Caco-2 (cell line): ENCODE data around the gene SLC2A13. TPM values are rescaled to one million over a fixed set of nuclear protein-coding genes. Genes with fewer than 3 reads are reported as not detected.

Source experiments
- BruUV-seq: library from RNA; stranded (reverse); fragments of 400-500 nt; replicated peaks from 2 replicates; lab custom pipeline; 2021; lab: Mats Ljungman, UMichigan
- CTCF ChIA-PET: fragments of 300-600 bp; sonication (Branson Sonifier 250); formaldehyde crosslinking; loops from one replicate; lab custom pipeline; 2022; ENCODE audit warnings: antibody characterized with exemption; lab: Charles Lee
- POLR2A ChIA-PET: fragments of 300-600 bp; sonication (Branson Sonifier 250); formaldehyde crosslinking; loops from one replicate; lab custom pipeline; 2022; ENCODE audit warnings: antibody characterized with exemption; lab: Charles Lee
- DNase-seq, 2 experiments: peaks; one replicate each; pipeline versions ENCODE4 v3.0.0 to v3.0.0-alpha.2; 2020 to 2022
- H3K27me3 ChIP-seq: replicated peaks from 2 replicates; pipeline ENCODE4 v1.6.0; 2011; ENCODE audit warnings: low read length; ENCODE audit not compliant: control insufficient read depth, insufficient read depth
- H3K36me3 ChIP-seq: 2 replicates; pipeline ENCODE4 v1.5.1; 2011; ENCODE audit warnings: low read length; ENCODE audit not compliant: control insufficient read depth, insufficient read depth
- H3K4me1 ChIP-seq: fragments of 250-450 bp; sonication (Bioruptor Pico); 2 replicates; pipeline ENCODE4 v1.5.1; 2020; ENCODE audit warnings: mild to moderate bottlenecking
- H3K4me3 ChIP-seq: 2 replicates; pipeline ENCODE4 v1.5.1; 2011; ENCODE audit warnings: low read depth, mild to moderate bottlenecking, control low read depth, low read length
- H3K9me3 ChIP-seq: fragments of 250-450 bp; sonication (Bioruptor Pico); 2 replicates; pipeline ENCODE4 v1.5.1; 2020; ENCODE audit warnings: mild to moderate bottlenecking, moderate library complexity
- H3K27ac Mint-ChIP-seq: one replicate; pipeline ENCODE4 v1.8.0; 2022; ENCODE audit warnings: mixed read lengths; ENCODE audit not compliant: unreplicated experiment
- H3K27me3 Mint-ChIP-seq: one replicate; pipeline ENCODE4 v1.8.0; 2022; ENCODE audit warnings: mixed read lengths; ENCODE audit not compliant: insufficient read depth, unreplicated experiment
- H3K36me3 Mint-ChIP-seq: one replicate; pipeline ENCODE4 v1.8.0; 2022; ENCODE audit warnings: mild to moderate bottlenecking, mixed read lengths; ENCODE audit not compliant: insufficient read depth, unreplicated experiment
- H3K4me1 Mint-ChIP-seq: one replicate; pipeline ENCODE4 v1.8.0; 2022; ENCODE audit warnings: low read depth, mixed read lengths; ENCODE audit not compliant: unreplicated experiment
- H3K4me3 Mint-ChIP-seq: one replicate; pipeline ENCODE4 v1.8.0; 2022; ENCODE audit warnings: mild to moderate bottlenecking, moderate library complexity, mixed read lengths; ENCODE audit not compliant: unreplicated experiment
- H3K9me3 Mint-ChIP-seq: one replicate; pipeline ENCODE4 v1.8.0; 2022; ENCODE audit warnings: mixed read lengths; ENCODE audit not compliant: unreplicated experiment
- intact Hi-C: fragments of 100-400 bp; cut with micrococcal nuclease; formaldehyde crosslinking; loops from one replicate; pipeline ENCODE4 v1.10.0; 2022; ENCODE audit not compliant: unreplicated experiment
- total RNA-seq: library from RNA; stranded (reverse); gene quantifications from 2 replicates; pipeline ENCODE4 v1.2.3, GENCODE V29; 2022
- TF ChIP-seq, protein P1 (sequence below), 2 experiments: fragments of 200-600 bp in 1 of 2; IDR thresholded peaks; 1 replicate in 1 of 2; 2 replicates in 1 of 2; pipeline versions ENCODE4 v1.5.1 to v1.8.0; 2011 to 2022; ENCODE audit warnings: antibody characterized with exemption in 1 of 2, control low read depth in 1 of 2, inconsistent platforms in 1 of 2, low read depth in 1 of 2, low read length in 1 of 2, mild to moderate bottlenecking in 1 of 2, moderate library complexity in 1 of 2; ENCODE audit not compliant: insufficient read depth in 1 of 2, severe bottlenecking in 1 of 2, unreplicated experiment in 1 of 2

The SLC2A13 gene
- total RNA-seq, 1 experiment from 2014 or later: 3.0 TPM

DNA sequence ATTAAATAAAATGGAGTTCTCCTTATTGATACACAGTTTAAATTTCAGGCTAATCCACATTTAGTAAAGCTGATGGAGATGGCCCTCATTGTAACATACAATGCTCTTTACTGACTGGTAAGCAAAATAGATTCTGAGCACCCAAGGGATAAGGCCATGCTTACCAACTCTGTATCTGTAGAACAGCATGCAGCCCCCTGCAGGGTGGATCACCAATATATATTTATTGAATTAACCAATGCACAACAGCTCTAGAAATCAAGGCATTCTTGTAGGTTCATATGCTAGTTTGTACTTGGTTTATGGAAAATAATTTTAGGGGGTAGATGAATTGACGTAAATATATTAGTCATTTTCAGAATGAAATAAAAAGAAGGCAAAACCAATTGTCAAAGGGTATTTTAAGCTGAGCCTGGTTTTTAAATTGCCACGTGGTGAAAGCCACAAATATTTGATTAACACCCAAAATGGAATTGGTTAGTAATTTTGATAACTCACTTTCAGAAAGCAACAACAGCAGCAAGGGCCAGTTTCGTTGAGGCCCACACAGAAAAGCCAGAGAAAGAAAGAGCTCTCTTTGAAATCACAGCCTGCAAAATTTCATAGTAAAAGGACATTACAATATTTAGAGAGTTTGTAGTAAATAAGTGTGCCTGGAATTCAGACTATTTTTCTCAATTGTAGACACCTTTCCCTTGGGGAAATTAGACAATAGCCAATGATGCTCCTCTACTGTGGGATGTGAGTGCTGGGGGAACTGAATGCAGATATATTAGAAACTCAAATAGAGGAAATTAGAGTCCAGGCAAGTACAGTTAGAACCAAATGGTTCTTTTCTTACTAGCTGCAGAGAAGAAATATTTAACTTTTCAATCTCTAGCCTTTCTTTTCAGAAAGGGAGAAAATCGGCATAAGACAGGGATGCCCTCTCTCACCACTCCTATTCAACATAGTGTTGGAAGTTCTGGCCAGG is 270.1 kb downstream of the SLC2A13 start:
- Histone ChIP-seq H3K9me3 (no peaks in the 10 kb centered on the region), H3K27me3 (no peaks in the 10 kb centered on the region), H3K4me3 (no peak overlapping the region), H3K4me1 (peaks cover 14% of the 10 kb centered on the region), H3K36me3 (no peaks in the 10 kb centered on the region)
- DNase-seq: no peak
- no peaks in the 10 kb centered on the region for H3K36me3 Mint-ChIP-seq
- ChIA-PET CTCF (no interaction called here), POLR2A (no interaction called here)
- no peaks in the 10 kb centered on the region for H3K27me3 Mint-ChIP-seq
- BruUV-seq: no TSS peak
- no peaks in the 10 kb centered on the region for H3K4me1 Mint-ChIP-seq
- intact Hi-C loops: no loop called here
- H3K9me3 Mint-ChIP-seq: no peaks in the 10 kb centered on the region
- TF ChIP-seq, protein P1, sequence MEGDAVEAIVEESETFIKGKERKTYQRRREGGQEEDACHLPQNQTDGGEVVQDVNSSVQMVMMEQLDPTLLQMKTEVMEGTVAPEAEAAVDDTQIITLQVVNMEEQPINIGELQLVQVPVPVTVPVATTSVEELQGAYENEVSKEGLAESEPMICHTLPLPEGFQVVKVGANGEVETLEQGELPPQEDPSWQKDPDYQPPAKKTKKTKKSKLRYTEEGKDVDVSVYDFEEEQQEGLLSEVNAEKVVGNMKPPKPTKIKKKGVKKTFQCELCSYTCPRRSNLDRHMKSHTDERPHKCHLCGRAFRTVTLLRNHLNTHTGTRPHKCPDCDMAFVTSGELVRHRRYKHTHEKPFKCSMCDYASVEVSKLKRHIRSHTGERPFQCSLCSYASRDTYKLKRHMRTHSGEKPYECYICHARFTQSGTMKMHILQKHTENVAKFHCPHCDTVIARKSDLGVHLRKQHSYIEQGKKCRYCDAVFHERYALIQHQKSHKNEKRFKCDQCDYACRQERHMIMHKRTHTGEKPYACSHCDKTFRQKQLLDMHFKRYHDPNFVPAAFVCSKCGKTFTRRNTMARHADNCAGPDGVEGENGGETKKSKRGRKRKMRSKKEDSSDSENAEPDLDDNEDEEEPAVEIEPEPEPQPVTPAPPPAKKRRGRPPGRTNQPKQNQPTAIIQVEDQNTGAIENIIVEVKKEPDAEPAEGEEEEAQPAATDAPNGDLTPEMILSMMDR (IDR thresholded peaks at IDR 0.05; ENCODE audit: insufficient read depth in 1 of 2, low read depth in 1 of 2, low read length in 1 of 2, severe bottlenecking in 1 of 2, unreplicated experiment in 1 of 2): no peak
- H3K4me3 Mint-ChIP-seq: no peak overlapping the region
- no peak overlapping the region for H3K27ac Mint-ChIP-seq

GRCh38 chr12:39831587-39832315 is 274.1 kb downstream of the SLC2A13 start:
- peak in 1 of 2 experiments; percentile 18 for DNase-seq
- H3K4me3 Mint-ChIP-seq: no peak overlapping the region
- no peaks in the 10 kb centered on the region for H3K27me3 ChIP-seq
- H3K9me3 Mint-ChIP-seq: no peaks in the 10 kb centered on the region
- ChIA-PET CTCF (no interaction called here), POLR2A (no interaction called here)
- no peaks in the 10 kb centered on the region for H3K36me3 ChIP-seq
- TF ChIP-seq, protein P1 (IDR thresholded peaks at IDR 0.05; ENCODE audit: insufficient read depth in 1 of 2, low read depth in 1 of 2, low read length in 1 of 2, severe bottlenecking in 1 of 2, unreplicated experiment in 1 of 2): no peak
- H3K27me3 Mint-ChIP-seq: no peaks in the 10 kb centered on the region
- no peaks in the 10 kb centered on the region for H3K9me3 ChIP-seq
- no peaks in the 10 kb centered on the region for H3K4me1 Mint-ChIP-seq
- peaks cover 14% of the 10 kb centered on the region for H3K4me1 ChIP-seq
- H3K27ac Mint-ChIP-seq: no peak overlapping the region
- no peak overlapping the region for H3K4me3 ChIP-seq
- intact Hi-C loops: loop anchor here (2.0 to 5.0 kb wide), 2 partner anchors 15 to 64 kb away; no protein-coding TSS in a partner anchor
- no TSS peak for BruUV-seq
- H3K36me3 Mint-ChIP-seq: no peaks in the 10 kb centered on the region

GRCh38 chr12:39830852-39831520 is 274.9 kb downstream of the SLC2A13 start:
- CTCF ChIA-PET: no interaction called here
- no peaks in the 10 kb centered on the region for H3K9me3 ChIP-seq
- H3K27ac Mint-ChIP-seq: no peak overlapping the region

More at GRCh38 chr12:39830852-39831520, 274.9 kb downstream of the SLC2A13 start:
- intact Hi-C loops: loop anchor here (5.0 kb wide), 1 partner anchor 64 kb away; no protein-coding TSS in a partner anchor
- no peak for DNase-seq
- Mint-ChIP-seq H3K36me3 (no peaks in the 10 kb centered on the region), H3K27me3 (no peaks in the 10 kb centered on the region), H3K4me1 (no peaks in the 10 kb centered on the region), H3K9me3 (no peaks in the 10 kb centered on the region), H3K4me3 (no peak overlapping the region)
- H3K36me3 ChIP-seq: no peaks in the 10 kb centered on the region
- TF ChIP-seq, protein P1 (IDR thresholded peaks at IDR 0.05; ENCODE audit: insufficient read depth in 1 of 2, low read depth in 1 of 2, low read length in 1 of 2, severe bottlenecking in 1 of 2, unreplicated experiment in 1 of 2): no peak
- no peak overlapping the region for H3K4me3 ChIP-seq
- no TSS peak for BruUV-seq
- no peaks in the 10 kb centered on the region for H3K27me3 ChIP-seq
- H3K4me1 ChIP-seq: peaks cover 14% of the 10 kb centered on the region
- POLR2A ChIA-PET: no interaction called here
